ENCODE measurements around the gene ATG2A. TPM values are rescaled to one million over a fixed set of nuclear protein-coding genes. Genes with fewer than 3 reads are reported as not detected.
A peak's percentile ranks its signal among the peaks of the same experiment; 100 is the strongest.
"Not testable (repeated sequence)": the region's sequence is repeated elsewhere in the genome, so short reads cannot be mapped to it uniquely, and the experiment has no call there.

ATG2A gene
- total and polyA plus RNA-seq, 2 donors: 7.6 to 21.4 TPM

DNA sequence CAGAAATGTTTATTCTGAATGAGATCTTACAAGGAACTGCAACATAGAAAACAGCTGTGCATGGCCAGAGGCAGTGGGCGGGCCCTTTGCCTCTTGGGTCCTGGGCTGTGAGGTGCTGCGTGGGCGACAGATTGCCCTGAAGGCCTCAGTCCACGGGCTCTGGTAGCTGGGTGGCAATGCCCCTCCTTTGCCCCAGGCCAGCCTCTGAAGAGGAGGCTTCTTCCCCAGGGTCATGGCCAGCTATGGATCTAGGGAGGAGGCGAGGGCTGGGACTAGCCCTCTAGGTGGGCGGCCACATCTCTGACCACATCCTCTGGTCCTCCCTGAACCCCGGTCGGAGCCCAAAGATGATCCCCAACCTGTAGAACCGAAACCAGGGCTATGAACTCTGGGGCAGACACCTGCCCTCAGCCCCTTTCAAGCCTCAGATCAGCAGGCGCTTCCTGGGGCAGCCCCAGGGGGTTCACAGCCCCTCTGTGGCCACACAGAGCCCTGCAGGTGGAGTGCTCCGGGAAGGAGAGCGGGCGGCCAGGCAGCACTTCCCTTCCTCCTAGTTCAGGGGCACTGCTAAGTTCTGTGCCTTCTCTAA lies 65.9 kb downstream of the ATG2A start:
- no peak for DNase-seq (ENCODE audit: extremely low spot score)
- H3K36me3 ChIP-seq (ENCODE audit: insufficient read depth): no peaks in the 10 kb centered on the region
- no peaks in the 10 kb centered on the region for H3K4me1 ChIP-seq (ENCODE audit: insufficient read depth)
- H3K4me3 ChIP-seq (ENCODE audit: low read depth, low read length): no peak overlapping the region
- H3K27ac ChIP-seq (ENCODE audit: low read depth): peak overlapping the region; percentile 58
- WGBS: 51% methylated on average over 13 of the region's 13 CpGs

DNA sequence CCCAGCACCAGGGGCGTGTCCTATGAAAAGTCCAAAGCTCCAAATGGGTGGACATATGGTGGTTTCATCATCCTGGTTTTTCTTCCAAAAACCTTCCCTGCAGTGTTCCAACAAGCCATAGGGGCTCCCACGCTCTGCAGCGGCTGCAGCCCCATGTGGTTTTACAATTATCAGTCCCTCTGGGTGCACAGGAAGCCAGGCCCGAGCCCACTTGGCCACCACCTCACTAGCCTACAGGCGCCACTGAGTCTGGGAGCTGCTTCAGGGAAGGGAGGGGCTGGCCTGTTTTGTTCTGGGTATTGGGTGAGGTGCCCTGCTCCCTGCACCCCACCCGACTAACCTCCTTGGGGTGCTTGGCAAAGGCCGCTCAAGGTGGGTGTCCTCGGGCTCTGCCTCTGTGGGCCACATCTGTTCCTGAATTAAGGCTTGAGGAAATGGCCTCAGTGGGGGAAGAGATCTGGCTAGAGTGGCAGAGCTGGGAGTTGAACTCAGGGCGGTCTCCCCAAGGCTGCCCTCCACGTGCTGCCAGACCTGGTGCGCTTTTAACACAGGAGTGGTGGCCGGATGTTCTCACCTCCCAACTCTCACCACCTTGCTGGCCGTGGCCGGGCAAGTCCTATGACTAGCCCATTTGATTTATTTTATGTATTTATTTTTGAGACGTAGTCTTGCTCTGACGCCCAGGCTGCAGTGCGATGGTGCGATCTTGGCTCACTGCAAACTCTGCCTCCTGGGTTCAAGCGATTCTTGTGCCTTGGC lies 67.2 kb downstream of the ATG2A start:
- no peak overlapping the region for H3K4me3 ChIP-seq (ENCODE audit: low read depth, low read length)
- no peak for DNase-seq (ENCODE audit: extremely low spot score)
- H3K36me3 ChIP-seq (ENCODE audit: insufficient read depth): no peaks in the 10 kb centered on the region
- 71% methylated on average over 19 of the region's 19 CpGs for WGBS
- no peaks in the 10 kb centered on the region for H3K4me1 ChIP-seq (ENCODE audit: insufficient read depth)
- no peak overlapping the region for H3K27ac ChIP-seq (ENCODE audit: low read depth)

DNA sequence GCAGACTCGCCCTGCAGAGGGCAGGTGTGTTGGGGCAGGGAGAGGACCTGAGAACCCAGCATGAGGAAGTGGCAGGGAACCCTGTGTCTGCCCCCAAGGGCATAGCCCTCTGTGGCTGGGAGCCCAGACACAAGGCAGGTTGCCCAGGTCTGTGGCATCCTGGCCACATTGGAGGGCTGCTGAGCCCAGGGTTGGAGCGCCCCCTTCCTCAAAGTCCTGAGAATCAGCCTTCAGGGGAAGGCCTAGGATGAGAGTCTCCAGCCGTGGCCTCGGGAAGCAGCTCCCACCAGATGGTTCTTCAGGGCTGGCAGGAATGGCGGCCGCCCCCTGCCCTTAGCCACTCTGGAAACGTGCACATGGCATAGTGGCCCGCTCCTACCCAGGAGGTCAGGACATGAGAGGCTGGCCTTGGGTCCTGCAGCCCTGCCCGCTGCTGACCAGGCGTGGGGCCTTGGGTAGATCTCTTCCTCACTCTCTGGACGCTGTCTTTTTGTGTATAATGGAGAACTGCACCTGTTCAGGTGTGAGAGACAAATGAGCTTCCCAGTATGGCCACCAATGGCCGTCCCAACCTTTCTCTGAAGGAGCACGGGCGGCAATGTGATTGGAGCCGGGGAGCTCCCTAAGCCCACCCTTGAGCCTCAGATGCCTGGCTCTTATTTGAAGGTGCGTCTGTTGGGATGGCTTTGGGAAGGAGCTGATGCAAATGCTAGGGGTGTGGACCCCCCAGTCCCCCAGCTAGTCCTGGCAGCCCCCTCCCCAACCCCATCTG lies 68.0 kb downstream of the ATG2A start:
- H3K4me3 ChIP-seq (ENCODE audit: low read depth, low read length): no peak overlapping the region
- no peaks in the 10 kb centered on the region for H3K4me1 ChIP-seq (ENCODE audit: insufficient read depth)
- 81% methylated on average over 16 of the region's 16 CpGs for WGBS
- no peaks in the 10 kb centered on the region for H3K36me3 ChIP-seq (ENCODE audit: insufficient read depth)
- H3K27ac ChIP-seq (ENCODE audit: low read depth): no peak overlapping the region
- DNase-seq (ENCODE audit: extremely low spot score): no peak

DNA sequence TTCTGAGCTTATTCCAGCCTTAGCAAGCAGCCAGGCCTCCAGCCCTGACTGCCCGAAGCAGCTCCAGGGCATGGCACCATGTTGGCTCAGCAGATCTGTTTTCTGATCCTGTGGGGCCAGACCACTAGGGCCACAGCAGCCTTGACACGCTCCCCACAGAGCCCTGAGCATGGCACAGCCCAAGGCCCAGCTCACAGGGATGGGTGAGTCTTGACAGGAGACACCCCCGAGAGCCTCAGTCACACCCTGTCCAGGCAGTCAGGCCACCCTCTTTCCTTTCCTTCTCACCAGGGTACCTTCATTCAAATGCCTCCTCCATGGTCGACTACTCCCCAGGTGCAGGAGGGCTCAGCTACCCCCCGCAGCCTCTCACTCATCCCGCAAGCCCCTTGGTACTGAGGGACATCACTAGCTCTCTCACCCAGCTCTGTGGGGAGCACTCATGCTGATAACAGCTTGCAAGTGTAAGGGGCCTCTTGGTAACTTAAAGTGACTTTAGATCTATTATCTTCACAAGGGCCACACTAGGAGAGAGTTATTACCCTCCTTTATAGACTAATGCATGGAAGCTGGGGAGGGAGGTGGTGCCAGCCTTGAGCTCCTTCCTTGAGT lies 68.7 kb downstream of the ATG2A start:
- Histone ChIP-seq H3K4me1 (ENCODE audit: insufficient read depth) (no peaks in the 10 kb centered on the region), H3K36me3 (ENCODE audit: insufficient read depth) (no peaks in the 10 kb centered on the region), H3K27ac (ENCODE audit: low read depth) (no peak overlapping the region), H3K4me3 (ENCODE audit: low read depth, low read length) (no peak overlapping the region)
- WGBS: 77% methylated on average over 6 of the region's 6 CpGs
- DNase-seq (ENCODE audit: extremely low spot score): no peak

DNA sequence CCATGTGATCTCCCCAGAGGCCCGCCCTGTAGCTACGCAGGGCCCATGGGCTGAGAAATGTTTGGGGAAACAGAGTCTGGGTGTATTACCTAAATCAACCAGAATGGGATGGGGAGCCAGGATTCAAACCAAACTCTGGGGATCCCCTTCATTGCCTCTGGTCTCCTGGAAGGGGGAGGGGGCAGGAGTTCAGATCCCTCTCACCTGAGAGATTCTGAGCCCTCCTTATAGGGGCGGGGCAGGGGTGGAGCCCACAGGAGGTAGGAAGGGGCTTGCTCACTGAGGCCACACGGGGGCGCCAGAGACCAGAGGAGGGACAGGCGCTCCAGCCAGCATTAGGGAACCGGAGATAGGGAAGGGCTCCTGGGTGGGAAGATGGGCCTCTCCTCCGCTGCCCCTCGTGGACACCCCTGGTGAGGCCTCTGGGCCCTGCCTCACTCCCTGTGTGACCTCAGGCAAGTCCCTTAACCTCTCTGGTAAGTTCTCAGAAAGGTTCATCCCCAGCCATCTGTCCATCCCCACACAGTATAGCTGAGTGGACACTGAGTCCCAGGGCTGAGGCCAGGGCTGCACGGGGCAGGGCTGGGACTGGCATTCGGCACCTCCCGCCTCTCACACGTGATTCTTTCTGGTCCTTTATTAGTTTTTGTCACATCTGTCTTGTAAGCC lies 69.9 kb downstream of the ATG2A start:
- DNase-seq (ENCODE audit: extremely low spot score): peak; percentile 79
- H3K4me1 ChIP-seq (ENCODE audit: insufficient read depth): no peaks in the 10 kb centered on the region
- H3K36me3 ChIP-seq (ENCODE audit: insufficient read depth): no peaks in the 10 kb centered on the region
- 26% methylated on average over 13 of the region's 13 CpGs for WGBS
- no peak overlapping the region for H3K27ac ChIP-seq (ENCODE audit: low read depth)
- no peak overlapping the region for H3K4me3 ChIP-seq (ENCODE audit: low read depth, low read length)

DNA sequence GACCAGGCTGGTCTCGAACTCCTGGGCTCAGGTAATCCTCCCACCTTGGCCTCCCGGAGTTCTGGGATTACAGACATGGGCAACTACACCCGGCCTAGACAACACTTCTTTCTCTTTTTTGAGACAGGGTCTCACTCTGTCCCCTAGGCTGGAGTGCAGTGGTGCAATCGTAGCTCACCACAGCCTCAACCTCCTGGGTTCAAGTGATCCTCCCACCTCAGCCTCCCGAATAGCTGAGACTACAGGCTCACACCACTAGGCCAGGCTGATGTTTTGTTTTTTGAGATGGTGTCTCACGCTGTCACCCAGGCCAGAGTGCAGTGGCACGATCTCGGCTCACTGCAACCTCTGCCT lies 71.3 kb downstream of the ATG2A start:
- H3K36me3 ChIP-seq (ENCODE audit: insufficient read depth); H3K27ac ChIP-seq (ENCODE audit: low read depth); DNase-seq (ENCODE audit: extremely low spot score); H3K4me1 ChIP-seq (ENCODE audit: insufficient read depth); H3K4me3 ChIP-seq (ENCODE audit: low read depth, low read length): not testable (repeated sequence)
- WGBS: 91% methylated on average over 8 of the region's 8 CpGs

DNA sequence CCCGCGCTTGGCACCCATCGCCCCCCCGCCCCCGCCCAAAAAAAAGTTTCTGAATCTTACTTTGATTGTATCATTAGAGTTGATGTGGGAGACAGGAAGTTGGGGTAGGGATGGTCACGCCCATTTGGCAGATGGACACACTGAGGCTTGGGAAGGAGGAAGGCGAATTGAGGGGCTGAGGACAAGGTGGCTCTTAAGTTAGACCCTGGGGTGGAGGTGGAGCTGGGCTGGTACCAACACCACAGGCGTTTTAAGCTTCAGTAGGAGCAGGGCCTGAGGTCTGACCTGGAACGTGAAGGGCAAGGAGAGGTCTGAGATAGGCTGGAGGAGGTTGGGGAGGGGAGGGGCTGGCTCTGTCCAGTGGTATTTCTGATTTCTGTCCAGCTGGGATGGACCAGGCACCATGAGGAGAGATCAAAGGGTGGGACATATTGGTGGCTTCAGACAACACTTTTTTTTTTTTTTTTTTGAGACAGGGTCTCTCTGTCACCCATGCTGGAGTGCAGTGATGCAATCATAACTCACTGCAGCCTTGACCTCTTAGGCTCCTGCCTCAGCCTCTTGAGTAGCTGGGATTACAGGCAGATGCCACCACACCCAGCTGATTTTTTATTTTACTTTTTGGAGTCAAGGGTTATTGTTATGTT lies 71.8 kb downstream of the ATG2A start:
- Histone ChIP-seq H3K27ac (ENCODE audit: low read depth) (no peak overlapping the region), H3K36me3 (ENCODE audit: insufficient read depth) (no peaks in the 10 kb centered on the region), H3K4me3 (ENCODE audit: low read depth, low read length) (peak overlapping the region; percentile 35), H3K4me1 (ENCODE audit: insufficient read depth) (no peaks in the 10 kb centered on the region)
- DNase-seq (ENCODE audit: extremely low spot score): no peak
- WGBS: 24% methylated on average over 9 of the region's 9 CpGs

Small RNA genes lying within 50 kb of the gene (small RNA-seq; reads per million reads assigned to genes)
- gene MIR6749 (not detected), gene MIR6750 (0.12 reads per million)

Other genes starting within 250 kb of the ATG2A start
- gene NRXN2, start 194.0 kb downstream of the ATG2A start, total RNA-seq: 11.5 TPM
- gene NRXN2, start 194.0 kb downstream of the ATG2A start, polyA plus RNA-seq: 30.5 TPM
- 7.6 TPM for gene RASGRP2, start 173.1 kb downstream of the ATG2A start, total RNA-seq
- gene RASGRP2, start 173.1 kb downstream of the ATG2A start, polyA plus RNA-seq: 46.1 TPM
- 15.1 TPM for gene PYGM, start 157.2 kb downstream of the ATG2A start, total RNA-seq
- gene PYGM, start 157.2 kb downstream of the ATG2A start, polyA plus RNA-seq: 33.6 TPM
- gene SF1, start 138.7 kb downstream of the ATG2A start, total RNA-seq: 111 TPM
- gene SF1, start 138.7 kb downstream of the ATG2A start, polyA plus RNA-seq: 115 TPM
- gene MAP4K2, start 114.0 kb downstream of the ATG2A start, total RNA-seq: 11.7 TPM
- 13.9 TPM for gene MAP4K2, start 114.0 kb downstream of the ATG2A start, polyA plus RNA-seq
- 11.3 TPM for gene MEN1, start 106.7 kb downstream of the ATG2A start, total RNA-seq
- 17.4 TPM for gene MEN1, start 106.7 kb downstream of the ATG2A start, polyA plus RNA-seq
- 4.3 TPM for gene CDC42BPG, start 72.6 kb downstream of the ATG2A start, total RNA-seq
- gene CDC42BPG, start 72.6 kb downstream of the ATG2A start, polyA plus RNA-seq: 3.2 TPM
- 31.3 TPM for gene EHD1, start 38.6 kb downstream of the ATG2A start, total RNA-seq
- 50.5 TPM for gene EHD1, start 38.6 kb downstream of the ATG2A start, polyA plus RNA-seq
- 7.3 TPM for gene PPP2R5B, start 7.5 kb upstream of the ATG2A start, total RNA-seq
- gene PPP2R5B, start 7.5 kb upstream of the ATG2A start, polyA plus RNA-seq: 22.1 TPM
- gene GPHA2, start 18.7 kb upstream of the ATG2A start, total RNA-seq: not detected
- gene GPHA2, start 18.7 kb upstream of the ATG2A start, polyA plus RNA-seq: not detected
- not detected for gene MAJIN, start 54.9 kb upstream of the ATG2A start, total RNA-seq
- not detected for gene MAJIN, start 54.9 kb upstream of the ATG2A start, polyA plus RNA-seq
- gene BATF2, start 79.8 kb upstream of the ATG2A start, total RNA-seq: 0.85 TPM
- 5.8 TPM for gene BATF2, start 79.8 kb upstream of the ATG2A start, polyA plus RNA-seq
- 37.9 TPM for gene ARL2, start 97.0 kb upstream of the ATG2A start, total RNA-seq
- gene ARL2, start 97.0 kb upstream of the ATG2A start, polyA plus RNA-seq: 170 TPM
- 9.4 TPM for gene SNX15, start 110.2 kb upstream of the ATG2A start, total RNA-seq
- gene SNX15, start 110.2 kb upstream of the ATG2A start, polyA plus RNA-seq: 34.5 TPM
- gene SAC3D1, start 124.0 kb upstream of the ATG2A start, total RNA-seq: 3.0 TPM
- gene SAC3D1, start 124.0 kb upstream of the ATG2A start, polyA plus RNA-seq: 14.7 TPM
- 11.7 TPM for gene NAALADL1, start 141.3 kb upstream of the ATG2A start, total RNA-seq
- 38.1 TPM for gene NAALADL1, start 141.3 kb upstream of the ATG2A start, polyA plus RNA-seq
- 3.9 TPM for gene CDCA5, start 166.8 kb upstream of the ATG2A start, total RNA-seq
- 1.2 TPM for gene CDCA5, start 166.8 kb upstream of the ATG2A start, polyA plus RNA-seq
- gene ZFPL1, start 167.0 kb upstream of the ATG2A start, total RNA-seq: 14.6 TPM
- gene ZFPL1, start 167.0 kb upstream of the ATG2A start, polyA plus RNA-seq: 50.8 TPM
- 107 TPM for gene VPS51, start 179.0 kb upstream of the ATG2A start, total RNA-seq
- gene VPS51, start 179.0 kb upstream of the ATG2A start, polyA plus RNA-seq: 167 TPM
- 9.6 TPM for gene TM7SF2, start 194.7 kb upstream of the ATG2A start, total RNA-seq
- gene TM7SF2, start 194.7 kb upstream of the ATG2A start, polyA plus RNA-seq: 12.1 TPM
- gene ZNHIT2, start 200.5 kb upstream of the ATG2A start, total RNA-seq: 2.6 TPM
- gene ZNHIT2, start 200.5 kb upstream of the ATG2A start, polyA plus RNA-seq: 19.8 TPM
- gene FAU, start 204.9 kb upstream of the ATG2A start, total RNA-seq: 177 TPM
- 1,282 TPM for gene FAU, start 204.9 kb upstream of the ATG2A start, polyA plus RNA-seq
- gene MRPL49, start 205.1 kb upstream of the ATG2A start, total RNA-seq: 26.8 TPM
- 55.6 TPM for gene MRPL49, start 205.1 kb upstream of the ATG2A start, polyA plus RNA-seq
- 16.2 TPM for gene SYVN1, start 217.3 kb upstream of the ATG2A start, total RNA-seq
- gene SYVN1, start 217.3 kb upstream of the ATG2A start, polyA plus RNA-seq: 29.3 TPM

Measured in urinary bladder (tissue), 4 donors.